ENCODE measurements around the gene SKIL.

The SKIL gene

DNA sequence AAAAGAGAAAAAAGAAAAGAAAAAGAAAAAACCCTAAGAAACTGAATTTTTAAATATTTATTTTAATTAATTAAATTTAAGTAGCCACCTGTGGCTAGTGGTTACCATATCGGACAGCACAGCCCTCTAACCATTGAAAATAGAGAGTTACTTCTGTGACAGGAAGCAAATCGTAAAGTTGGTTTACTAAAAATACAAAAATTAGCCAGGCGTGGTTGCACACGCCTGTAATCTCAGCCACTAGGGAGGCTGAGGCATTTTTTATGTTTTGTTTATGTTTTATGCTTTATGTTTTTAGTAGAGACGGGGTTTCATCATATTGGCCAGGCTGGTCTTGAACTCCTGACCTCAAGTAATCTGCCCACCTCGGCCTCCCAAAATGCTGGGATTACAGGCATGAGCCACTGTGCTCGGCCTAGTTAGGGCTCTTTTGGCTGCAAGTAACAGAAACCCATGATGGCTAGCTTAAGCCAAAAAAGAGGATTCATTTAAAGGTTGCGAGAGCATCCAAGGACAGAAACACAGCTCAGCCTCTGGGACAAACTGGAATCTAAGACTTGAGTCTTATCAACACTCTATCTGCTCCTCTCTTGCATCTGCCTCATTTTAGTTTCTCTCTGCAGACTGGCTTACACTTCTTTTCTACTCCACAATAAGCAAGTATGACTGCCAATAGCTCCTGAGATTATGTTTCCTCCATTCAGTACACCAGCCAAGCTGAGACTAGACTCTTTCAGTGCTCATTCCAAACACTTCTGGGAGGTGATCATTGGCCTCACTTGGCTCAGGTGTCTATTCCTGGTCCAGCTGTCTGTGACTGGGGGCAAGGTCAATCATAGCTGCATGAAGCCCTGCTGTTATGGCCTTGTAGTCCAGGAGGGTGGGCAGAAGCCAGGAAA is 6.8 kb upstream of the SKIL start:
- FAIRE-seq, result no peak

DNA sequence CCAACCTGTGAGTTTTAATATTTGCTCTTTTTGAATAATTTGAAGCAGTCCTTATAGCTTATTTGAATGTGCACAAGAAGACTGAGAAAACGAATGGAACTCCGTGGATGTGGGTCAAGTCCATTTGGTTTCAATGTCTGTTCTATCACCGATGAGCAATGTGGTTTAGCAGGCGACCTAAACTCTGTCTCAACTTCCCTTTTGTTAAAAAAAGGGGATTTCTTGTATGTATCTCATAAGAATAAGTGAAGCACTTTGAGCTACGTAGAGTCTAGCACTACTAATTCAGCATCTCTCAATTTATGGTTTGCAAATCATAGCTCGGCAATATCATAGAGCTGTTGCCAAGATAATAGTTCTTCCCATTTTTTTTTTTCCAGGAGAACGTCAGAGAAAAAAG is 4.6 kb upstream of the SKIL start:
- FAIRE-seq, result no peak

- no peak for FAIRE-seq
These were observed 4.0 kb upstream of the SKIL start for GRCh38 chr3:170353485-170353884.

DNA sequence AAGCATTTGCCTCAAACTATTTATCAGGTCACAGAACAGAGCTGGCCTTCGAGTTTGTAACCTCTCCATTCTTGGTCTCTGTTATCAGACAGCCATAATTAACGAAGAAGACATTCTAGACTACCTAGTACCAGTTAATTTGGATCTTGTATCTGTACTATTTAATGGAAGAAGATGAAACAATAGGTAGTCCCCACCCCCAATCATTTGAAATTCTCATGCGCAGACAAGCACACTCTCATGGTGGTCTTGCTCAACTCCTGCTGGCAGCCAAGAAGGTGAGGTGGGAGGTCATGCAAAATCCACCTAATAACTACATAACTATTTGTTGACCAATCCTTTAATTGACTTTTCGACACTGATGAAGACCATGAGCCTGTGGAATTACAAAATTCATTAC is 2.8 kb upstream of the SKIL start:
- FAIRE-seq, result no peak

- FAIRE-seq, result no peak
These were observed 1.5 kb upstream of the SKIL start for GRCh38 chr3:170355738-170356595.

DNA sequence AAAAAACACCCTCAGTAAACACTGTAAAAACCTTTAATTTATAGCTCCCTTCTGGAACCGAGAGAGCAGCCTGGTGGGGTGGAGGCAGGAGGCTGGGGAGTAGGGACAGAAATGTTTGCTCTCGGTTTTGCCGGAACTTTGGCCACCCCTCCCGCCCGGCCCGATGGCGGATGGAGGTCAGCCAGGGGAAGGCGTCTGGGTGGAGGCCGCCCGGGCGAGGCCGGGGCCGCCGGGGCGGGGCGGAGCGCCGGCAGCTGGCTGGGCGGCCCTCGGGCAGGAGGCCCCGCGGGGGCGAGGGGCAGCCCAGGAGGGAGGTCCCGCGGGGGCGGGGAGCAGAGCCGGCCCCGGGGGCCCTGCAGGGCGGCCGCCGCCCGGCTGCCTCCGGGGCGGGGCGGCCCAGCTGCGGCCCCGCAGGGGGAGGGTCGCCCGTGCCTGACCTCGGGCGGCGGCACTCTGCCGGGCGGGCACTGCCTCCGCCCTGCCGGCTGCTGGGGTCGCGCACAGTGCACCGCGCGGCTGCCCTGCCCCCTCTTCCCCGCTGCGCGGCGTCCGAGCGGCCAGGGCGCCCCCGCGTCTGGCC is 829 bp upstream of the SKIL start:
- no peak for FAIRE-seq

GRCh38 chr3:170358042-170359010 is 811 bp downstream of the SKIL start:
- FAIRE-seq, result no peak

DNA sequence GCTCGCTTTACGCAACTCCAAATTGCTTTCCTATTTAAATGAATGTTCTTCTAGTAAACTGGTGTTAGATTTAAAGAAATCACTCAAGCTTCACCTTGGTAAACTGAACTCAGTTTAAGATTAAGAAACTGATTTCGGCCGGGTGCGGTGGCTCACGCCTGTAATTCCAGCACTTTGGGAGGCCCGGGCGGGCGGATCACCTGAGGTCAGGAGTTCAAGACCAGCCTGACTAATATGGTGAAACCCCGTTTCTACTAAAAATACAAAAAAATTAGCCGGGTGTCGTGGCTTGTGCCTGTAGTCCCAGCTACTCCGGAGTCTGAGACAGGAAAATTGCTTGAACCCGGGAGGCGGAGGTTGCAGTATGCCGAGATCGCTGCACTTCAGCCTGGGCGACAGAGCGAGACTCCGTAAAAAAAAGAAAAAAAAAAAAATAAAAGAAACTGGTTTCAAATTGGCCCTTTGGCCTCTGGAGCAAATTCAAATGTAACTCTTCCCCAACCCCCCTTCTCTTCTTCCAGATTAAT is 1.7 kb downstream of the SKIL start:
- no peak for FAIRE-seq

DNA sequence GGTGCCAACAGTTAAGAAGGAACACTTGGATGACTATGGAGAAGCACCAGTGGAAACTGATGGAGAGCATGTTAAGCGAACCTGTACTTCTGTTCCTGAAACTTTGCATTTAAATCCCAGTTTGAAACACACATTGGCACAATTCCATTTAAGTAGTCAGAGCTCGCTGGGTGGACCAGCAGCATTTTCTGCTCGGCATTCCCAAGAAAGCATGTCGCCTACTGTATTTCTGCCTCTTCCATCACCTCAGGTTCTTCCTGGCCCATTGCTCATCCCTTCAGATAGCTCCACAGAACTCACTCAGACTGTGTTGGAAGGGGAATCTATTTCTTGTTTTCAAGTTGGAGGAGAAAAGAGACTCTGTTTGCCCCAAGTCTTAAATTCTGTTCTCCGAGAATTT is 3.0 kb downstream of the SKIL start:
- FAIRE-seq, result no peak

- FAIRE-seq, result no peak
These were observed 3.4 kb downstream of the SKIL start for GRCh38 chr3:170360916-170361315.

GRCh38 chr3:170361711-170362110 is 4.2 kb downstream of the SKIL start:
- no peak for FAIRE-seq

DNA sequence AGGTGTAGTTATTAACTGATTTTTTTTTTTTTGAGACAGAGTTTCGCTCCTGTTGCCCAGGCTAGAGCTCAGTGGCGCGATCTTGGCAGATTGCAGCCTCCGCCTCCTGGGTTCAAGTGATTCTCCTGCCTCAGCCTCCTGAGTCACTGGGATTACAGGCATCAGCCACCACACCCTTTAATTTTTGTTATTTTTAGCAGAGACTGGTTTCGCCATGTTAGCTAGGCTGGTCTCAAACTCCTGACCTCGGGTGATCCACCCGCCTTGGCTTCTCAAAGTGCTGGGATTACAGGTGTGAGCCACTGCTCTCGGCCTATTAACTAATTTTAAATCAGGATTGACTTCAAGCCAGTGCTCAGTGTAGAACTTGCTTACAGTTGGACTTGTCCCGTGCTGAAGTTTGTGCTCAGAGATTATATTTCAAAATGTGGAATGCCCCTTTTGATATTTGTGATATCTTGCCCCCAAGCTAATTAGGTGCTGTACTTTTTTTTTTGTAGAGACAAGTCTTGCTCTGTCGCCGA is 6.0 kb downstream of the SKIL start:
- FAIRE-seq, result no peak

GRCh38 chr3:170364965-170365364 is 7.5 kb downstream of the SKIL start:
- no peak for FAIRE-seq

DNA sequence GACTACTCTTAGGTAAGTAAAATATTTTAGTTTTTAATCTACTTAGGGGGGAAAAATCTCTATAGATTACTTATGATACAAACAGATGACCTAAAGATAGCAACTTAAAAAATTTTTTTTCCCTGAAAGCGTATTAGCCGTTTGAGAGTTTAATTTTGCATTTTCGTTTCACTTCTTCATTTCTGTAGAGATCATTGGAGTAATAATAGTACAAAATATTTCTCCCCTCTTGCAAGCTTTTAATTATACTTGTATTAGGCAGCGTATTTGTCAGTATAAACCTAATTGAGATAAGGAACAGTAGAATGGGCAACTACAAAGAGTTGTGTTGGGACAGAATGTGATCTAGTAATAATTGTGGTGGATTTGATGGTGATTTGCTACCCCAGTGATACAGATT is 10.3 kb downstream of the SKIL start:
- no peak for FAIRE-seq

- no peak for FAIRE-seq
These were observed 11.4 kb downstream of the SKIL start for GRCh38 chr3:170368921-170369320.

DNA sequence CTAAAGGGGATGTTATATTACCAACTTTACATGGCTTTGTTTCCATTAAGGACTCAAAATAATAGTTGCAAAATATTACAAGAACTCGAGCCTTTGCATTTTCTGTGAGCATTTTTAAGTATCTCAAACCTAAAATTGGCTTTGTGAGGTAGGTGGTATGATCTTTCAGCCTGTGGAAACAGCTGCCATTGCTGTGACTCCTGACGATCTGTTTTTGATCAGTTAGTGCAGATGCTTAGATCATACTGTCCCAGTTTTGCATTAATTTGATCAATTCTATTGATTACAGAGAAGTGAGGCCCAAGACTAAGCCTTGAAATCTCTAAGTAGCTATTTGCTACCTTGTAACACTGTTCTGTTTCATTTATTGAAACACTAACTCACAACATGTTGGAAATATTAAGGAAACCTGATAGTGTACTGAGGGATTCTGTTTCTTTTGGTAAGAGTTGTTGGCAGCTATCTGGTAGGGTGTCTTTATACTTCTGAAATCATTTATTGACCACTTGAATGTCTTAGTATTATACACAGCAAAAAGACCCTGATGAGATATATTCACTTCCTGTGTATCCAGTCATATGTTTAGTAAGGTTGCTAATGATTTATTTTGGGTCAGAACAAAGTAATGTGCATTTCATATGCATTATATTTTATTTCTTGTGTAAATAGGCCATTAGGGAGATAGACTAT is 14.8 kb downstream of the SKIL start:
- no peak for FAIRE-seq

DNA sequence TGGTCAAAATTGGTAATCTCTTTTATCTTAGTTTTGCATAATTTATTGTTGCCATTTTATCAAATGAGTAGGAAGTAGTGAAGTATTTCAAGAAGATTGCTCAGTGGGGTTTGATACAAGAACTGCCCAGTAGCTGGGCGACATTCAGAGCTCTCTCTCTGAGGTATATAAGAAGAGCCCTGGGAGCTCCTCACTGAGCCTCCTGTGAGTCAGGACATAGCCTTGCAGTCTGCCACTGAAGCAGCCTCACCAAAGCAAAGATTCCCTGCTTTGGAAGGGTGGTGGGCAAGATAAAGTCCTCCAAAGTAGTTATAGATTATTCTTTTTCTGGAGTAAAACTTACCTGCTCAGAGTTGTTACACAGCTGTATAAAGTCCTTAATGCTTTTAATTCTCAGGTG is 26.1 kb downstream of the SKIL start:
- no peak for FAIRE-seq

DNA sequence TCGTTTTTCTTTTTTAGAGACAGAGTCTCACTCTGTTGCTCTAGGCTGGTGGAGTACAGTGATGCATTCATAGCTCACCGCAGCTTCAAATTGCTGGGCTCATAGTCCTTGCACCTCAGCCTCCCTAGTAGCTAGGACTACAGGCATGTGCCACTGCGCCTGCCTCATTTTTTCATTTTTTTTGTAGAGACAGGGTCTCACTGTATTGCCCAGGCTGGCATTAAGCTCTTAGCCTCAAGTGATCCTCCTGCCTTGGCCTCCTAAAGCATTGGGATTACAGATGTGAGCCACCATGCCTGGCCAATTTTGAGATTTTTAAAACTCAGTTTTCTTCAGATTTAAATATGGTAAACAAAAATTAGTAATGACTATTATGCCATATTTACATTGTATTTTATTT is 29.0 kb downstream of the SKIL start:
- FAIRE-seq, result no peak

DNA sequence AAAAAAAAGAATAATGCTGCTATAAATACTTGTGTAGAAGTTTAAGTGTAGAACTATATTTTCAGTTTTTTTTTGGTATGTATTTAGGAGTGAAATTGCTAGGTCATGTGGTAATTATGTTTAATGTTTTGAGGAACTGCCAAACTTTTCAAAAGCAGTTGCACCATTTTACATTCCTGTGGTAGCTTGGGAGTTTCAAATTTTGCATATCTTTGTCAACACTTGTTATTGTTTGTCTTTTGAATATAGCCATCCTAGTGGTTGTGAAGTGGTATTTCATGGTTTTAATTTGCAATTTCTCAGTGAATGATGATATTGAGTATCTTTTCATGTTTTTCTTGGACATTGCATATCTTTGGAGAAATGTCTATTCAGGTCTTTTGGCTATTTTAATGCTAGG is 30.4 kb downstream of the SKIL start:
- FAIRE-seq, result no peak

GRCh38 chr3:170391108-170391507 is 33.6 kb downstream of the SKIL start:
- FAIRE-seq, result no peak

- FAIRE-seq, result no peak
These were observed 40.2 kb downstream of the SKIL start for GRCh38 chr3:170397685-170398084.

All from TTC549 (cell line).